22Rv1 (cell line): ENCODE measurements around the gene IARS2.
"Not testable (repeated sequence)": the region's sequence is repeated elsewhere in the genome, so short reads cannot be mapped to it uniquely, and the experiment has no call there.

Experiments
- H3K27ac ChIP-seq: fragments of 450-650 bp; 2 replicates; pipeline ENCODE4 v1.5.1; 2017
- ZFX ChIP-seq: fragments of 450-650 bp; IDR thresholded peaks from 2 replicates; pipeline ENCODE4 v1.6.1; 2017; ENCODE audit warnings: antibody characterized with exemption, borderline replicate concordance
- TF ChIP-seq, protein P1 (sequence below): fragments of 450-650 bp; IDR thresholded peaks from 2 replicates; pipeline ENCODE4 v1.5.1; 2017; ENCODE audit warnings: mild to moderate bottlenecking

The IARS2 gene

DNA sequence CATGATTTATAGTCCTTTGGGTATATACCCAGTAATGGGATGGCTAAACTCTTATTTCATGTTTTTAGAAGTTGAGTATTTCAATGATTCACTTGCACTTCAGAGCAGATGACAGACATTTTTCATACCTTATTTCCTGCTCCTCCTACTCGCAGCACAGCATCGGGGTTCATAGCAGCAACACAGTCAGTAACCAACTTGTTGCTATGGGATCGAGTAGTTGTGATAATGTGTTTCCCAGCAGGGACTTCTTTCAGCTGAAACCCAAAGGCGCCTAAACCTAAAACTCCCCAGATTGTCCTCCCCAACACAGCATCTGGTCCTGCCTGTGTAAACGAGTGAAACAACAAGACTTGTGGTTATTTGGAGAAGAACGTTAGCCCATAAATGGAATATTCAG, 31.3 kb upstream of the IARS2 start:
- no peak overlapping the region for H3K27ac ChIP-seq

DNA sequence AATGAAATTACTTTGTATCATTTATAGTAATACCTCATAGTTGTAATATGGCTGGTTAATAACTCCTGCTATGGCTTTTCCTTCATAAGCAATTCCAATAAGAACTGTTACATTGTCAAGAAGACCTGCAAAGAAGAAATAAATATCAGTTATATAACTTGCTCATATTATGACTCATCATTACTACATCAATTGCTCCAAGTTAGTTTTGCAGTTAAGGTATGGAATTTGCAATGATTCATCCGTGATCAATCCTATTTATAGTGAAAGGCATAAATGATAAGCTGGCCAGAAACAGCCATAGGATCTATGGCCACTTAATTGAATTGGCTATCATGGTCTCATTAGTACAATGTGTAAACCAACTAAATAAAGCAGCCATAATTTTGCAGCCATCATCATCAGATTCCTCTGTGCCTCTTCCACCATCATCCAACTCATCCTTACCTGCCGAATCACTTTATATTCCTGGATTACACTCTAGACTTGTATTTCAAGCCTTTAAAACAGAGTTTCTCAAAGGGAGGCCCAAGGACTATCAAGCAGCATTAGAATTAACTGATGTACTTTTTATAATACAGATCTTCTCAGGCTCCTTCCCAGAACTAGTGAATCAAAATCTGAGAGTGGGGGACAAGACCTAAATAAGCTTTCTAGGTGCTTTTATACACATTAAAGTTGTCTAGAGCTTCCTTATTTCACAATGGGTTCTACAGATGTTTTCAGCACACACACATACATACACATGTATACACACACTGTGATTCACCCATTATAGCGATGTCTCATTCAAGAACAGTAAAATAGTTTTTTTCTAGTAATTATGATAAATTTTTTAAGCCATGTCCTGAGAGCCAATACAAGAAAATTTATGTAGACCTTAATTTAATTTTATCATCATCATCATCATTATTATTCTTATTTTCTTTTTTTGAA, 26.4 kb upstream of the IARS2 start:
- no peak overlapping the region for H3K27ac ChIP-seq
- TF ChIP-seq, protein P1, sequence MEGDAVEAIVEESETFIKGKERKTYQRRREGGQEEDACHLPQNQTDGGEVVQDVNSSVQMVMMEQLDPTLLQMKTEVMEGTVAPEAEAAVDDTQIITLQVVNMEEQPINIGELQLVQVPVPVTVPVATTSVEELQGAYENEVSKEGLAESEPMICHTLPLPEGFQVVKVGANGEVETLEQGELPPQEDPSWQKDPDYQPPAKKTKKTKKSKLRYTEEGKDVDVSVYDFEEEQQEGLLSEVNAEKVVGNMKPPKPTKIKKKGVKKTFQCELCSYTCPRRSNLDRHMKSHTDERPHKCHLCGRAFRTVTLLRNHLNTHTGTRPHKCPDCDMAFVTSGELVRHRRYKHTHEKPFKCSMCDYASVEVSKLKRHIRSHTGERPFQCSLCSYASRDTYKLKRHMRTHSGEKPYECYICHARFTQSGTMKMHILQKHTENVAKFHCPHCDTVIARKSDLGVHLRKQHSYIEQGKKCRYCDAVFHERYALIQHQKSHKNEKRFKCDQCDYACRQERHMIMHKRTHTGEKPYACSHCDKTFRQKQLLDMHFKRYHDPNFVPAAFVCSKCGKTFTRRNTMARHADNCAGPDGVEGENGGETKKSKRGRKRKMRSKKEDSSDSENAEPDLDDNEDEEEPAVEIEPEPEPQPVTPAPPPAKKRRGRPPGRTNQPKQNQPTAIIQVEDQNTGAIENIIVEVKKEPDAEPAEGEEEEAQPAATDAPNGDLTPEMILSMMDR: no peak
- no peak for TF ChIP-seq ZFX

More for the DNA sequence above, 31.3 kb upstream of the IARS2 start:
- no peak for TF ChIP-seq ZFX
- TF ChIP-seq, protein P1: no peak

DNA sequence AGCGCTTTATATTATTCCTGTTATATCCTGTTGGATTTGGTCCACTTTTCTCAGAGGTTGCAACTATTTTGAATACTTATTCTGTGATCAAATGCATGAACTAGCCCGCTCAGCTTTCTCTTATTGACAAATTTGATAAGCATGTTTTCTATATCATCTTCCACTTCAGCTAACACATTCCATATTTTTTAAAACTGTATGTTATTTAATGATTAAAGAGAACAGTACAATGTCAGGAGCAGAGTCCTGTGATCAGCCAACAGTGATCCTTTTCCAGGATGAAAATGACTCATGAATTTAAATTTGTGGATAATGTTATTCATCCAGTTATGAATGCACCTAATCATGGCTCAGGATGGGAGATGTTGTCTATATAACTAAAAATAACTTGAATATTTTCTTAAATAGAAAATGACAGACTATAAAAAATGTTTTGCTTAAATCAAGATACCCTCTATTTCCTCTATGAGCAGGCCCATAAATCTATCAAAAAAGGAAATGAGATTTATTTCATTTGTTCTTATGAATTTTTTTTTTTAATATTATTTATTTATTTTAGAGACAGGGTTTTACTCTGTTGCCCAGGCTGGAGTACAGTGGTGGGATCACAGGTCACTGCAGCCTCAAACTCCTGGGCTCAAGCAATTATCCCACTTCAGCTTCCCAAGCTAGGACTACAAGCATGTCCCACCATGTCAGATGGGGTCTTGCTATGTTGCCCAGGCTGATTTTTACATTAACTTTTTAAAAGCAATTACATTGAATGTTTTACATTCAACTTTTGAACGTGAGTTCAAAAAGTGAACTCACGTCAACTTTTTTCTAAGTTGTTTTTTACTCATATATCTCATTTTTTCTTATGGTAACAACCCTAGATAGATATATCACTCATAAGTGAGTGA, 16.8 kb upstream of the IARS2 start:
- no peak overlapping the region for H3K27ac ChIP-seq
- TF ChIP-seq, protein P1: no peak
- no peak for TF ChIP-seq ZFX

DNA sequence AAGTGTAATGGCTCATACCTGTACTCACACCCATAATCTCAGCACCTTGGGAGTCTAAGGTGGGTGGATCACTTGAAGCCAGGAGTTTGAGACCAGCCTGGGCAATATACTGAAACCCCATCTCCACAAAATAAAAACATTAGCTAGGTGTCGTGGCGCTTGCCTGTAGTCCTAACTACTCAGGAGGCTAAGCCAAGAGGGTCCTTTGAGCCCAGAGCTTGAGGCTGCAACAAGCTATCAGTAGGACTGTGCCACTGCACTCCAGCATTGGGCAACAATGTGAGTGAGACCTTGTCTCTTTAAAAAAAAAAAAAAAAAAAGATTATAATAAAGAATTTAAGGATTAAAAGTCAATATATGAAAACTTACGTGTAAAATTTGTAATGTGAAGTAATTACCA, 16.0 kb upstream of the IARS2 start:
- TF ChIP-seq, protein P1: no peak
- no peak for TF ChIP-seq ZFX
- no peak overlapping the region for H3K27ac ChIP-seq

DNA sequence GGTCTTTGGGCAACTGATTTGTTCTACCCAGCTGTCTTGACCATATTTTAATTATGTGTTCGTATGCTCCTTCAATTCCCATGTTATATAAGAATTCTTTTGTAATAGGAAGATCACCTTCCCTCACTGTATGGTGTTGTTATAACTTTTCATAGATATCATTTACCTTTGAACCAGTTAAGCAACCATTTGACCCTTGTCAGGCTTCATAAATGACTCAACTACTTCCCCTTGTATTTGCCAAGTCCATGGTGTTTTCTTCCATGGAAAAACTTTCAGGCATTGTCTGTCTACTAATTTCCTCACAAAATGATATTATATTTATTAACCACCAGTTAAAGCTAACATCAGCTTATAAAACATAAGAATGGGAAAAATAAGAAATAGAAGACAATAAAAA, 9.5 kb upstream of the IARS2 start:
- no peak overlapping the region for H3K27ac ChIP-seq
- no peak for TF ChIP-seq ZFX
- TF ChIP-seq, protein P1: no peak

DNA sequence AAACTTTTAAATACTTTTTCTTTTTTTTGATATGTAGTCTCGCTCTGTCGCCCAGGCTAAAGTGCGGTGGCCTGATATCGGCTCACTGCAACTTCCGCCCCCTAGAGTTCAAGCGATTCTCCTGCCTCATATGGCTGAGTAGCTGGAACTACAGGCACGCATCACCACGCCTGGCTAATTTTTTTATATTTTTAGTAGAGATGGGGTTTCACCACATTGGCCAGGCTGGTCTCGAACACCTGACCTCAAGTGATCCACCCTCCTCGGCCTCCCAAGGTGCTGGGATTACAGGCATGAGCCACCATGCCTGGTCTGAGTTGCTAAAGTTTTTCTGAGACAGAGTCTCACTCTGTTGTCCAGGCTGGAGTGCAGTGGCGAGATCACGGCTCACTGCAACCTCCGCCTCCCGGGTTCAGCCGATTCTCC, 7.7 kb upstream of the IARS2 start:
- H3K27ac ChIP-seq: not testable (repeated sequence)

More for the DNA sequence above, 7.7 kb upstream of the IARS2 start:
- TF ChIP-seq, protein P1: peak; percentile 56
